ENCODE results near the gene CHGA. TPM values are rescaled to one million over a fixed set of nuclear protein-coding genes. Genes with fewer than 3 reads are reported as not detected.

The CHGA gene, protein sequence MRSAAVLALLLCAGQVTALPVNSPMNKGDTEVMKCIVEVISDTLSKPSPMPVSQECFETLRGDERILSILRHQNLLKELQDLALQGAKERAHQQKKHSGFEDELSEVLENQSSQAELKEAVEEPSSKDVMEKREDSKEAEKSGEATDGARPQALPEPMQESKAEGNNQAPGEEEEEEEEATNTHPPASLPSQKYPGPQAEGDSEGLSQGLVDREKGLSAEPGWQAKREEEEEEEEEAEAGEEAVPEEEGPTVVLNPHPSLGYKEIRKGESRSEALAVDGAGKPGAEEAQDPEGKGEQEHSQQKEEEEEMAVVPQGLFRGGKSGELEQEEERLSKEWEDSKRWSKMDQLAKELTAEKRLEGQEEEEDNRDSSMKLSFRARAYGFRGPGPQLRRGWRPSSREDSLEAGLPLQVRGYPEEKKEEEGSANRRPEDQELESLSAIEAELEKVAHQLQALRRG
- 21.9 TPM for total RNA-seq (ENCODE audit: insufficient read depth, low replicate concordance)

DNA sequence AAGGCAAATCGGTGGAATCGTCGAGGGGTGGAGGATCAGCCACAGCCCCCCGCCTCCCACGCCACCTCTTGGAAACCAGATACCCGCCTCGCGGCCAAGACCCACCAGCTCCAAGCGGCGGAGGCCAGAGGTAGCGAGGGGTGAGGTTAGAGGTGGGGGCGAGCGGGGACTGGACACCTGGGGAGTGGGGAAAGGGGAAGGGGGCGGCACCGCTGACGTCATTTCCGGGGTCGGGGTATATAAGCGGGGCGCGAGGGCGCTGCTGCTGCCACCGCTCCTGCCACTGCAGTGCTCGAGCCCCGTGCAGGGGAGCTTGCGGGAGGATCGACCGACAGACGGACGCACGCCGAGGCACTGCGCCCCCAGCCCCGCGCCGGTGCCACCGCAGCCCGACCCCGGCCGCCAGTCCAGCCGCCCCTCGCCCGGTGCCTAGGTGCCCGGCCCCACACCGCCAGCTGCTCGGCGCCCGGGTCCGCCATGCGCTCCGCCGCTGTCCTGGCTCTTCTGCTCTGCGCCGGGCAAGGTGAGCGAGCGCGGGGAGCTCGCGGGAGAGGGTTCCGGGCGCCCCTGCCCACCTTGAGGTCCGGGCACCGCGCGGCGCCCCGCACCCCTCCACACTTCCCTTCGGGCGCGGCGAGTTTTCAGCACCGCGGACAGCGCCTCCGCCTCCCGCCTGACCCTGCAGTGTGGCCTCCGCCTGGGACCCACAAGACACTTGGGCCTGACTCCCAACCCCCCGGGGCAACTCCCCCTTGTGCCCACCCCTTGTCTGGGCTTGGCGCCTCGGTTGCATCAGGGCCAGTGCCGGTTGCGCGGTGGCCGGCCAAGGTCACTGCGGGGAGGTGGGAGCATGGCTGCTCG is at the start of gene CHGA:
Gene CHGA (plus strand): TSS at position 268 of the 861 bp plus-strand sequence. CDS start 210 bp downstream, at position 478.
- DNase-seq (ENCODE audit: low spot score): peak; percentile 44

DNA sequence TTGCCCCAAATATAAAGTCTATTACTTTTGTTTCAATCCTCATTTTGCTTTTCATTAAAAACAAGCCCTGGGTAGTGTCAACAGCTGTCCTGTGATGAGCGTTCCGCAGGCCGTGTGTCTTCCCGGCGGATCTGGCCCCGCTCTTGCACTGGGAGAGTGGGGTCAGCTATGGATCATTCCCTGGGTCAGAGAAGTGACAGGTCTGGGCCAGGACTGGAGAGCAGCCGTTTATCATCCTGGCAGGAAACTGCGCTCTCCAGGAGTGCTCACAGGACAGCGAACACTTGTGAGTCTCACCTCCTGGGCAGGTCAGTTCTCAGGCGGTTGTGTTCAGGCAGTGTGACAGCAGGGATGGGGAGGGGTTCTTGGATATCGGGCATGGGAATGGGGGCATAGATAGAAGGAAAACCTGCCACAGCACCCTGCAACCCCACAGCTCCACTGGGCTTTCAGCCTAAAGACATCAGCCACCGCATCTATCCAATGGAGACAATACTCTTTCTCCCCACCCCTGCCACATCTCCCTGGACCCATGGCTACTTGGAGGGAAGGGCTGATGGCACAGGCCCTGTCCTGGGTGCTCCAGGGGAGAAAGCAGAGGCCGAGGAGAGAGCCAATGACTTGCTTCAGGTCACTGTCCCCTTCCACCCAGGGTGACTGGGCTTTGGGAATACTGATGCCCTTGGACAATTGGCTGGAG is 47.8 kb upstream of the CHGA start:
- no peak for DNase-seq (ENCODE audit: low spot score)

DNA sequence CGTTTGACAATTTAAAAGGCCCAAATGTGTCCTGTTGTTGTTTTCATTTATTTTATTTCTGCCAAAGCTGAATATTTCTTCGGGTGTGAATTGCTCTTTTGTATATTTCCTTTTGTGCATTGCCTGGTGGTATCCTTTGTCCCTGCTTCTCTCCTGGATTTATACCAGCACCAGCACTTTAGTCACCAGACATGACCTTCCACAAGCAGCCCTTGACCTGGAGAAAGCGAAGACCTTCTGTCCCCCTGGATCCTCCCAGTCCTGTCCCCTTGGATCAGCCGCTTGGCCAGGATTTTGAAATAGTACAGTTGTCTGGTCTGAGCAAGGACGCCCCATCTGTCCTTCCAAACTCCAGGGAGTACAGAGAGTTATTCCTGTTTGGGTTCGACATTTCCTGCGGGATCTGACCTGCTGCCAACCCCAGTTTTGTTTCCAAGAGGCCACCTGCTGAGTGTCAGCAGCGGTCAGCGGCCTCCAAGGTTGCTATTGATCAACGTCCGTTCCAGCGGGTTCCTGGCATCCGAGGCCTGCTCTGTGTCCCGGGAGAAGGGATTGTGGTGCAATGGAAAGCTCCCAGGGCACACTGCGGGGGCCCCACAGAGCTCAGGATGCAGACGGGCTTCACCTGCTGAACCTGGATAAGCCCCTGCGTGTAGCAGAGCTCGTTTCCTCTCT is 45.1 kb upstream of the CHGA start:
- DNase-seq (ENCODE audit: low spot score): no peak

DNA sequence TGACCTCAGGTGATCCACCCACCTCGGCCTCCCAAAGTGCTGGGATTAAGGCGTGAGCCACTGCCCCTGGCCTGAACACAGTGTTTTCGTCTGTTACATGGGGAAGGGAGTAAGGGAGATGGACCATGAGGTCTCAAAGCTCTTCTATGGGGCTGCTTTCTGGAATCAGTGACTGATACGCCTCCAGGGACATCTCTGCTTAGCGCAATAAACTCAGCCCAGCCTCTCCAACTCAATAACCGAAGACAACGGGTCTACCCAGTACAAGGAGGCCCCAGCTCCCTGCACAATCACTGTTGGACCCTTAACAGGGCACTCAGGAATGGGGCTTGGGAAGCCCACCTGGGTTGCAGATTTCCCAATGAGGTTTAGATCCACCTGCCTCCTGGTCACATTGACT is 42.6 kb upstream of the CHGA start:
- DNase-seq (ENCODE audit: low spot score): no peak

DNA sequence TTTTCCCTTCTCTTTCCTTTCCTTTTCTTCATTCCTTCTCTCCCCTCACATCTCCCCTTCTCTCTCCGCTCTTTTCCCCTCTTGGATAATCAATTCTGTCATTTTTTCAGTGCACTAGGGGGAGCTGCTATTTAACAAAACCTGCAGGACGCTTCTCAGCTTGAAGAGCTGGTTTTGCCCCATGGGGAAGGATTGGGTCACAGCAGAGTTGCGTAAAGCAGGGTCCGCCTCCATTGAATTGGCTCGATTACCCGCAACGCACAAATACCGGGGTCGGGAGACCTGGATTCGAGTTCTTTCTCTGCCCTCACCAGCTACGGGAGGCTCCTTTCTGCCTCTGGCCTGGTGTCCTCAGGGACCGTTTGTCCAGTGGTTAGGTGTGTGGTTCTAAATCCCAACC is 42.1 kb upstream of the CHGA start:
- peak; percentile 2 for DNase-seq (ENCODE audit: low spot score)

DNA sequence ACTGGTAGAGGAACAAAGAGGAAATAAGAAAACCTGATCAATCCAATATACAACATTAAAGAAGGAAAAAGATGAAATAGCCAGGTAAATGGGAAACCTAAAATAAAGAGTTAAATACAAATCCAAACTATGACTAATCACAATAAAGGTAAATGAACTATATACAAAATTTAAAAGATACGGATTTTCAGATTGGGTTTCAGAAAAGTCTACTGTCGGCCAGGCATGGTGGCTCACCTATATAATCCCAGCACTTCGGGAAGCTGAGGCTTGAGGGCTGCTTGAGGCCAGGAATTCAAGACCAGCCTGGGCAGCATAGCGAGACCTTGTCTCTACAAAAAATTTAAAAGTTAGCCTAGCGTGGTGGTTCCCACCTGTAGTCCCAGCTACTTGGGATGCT is 39.9 kb upstream of the CHGA start:
- DNase-seq (ENCODE audit: low spot score): no peak

DNA sequence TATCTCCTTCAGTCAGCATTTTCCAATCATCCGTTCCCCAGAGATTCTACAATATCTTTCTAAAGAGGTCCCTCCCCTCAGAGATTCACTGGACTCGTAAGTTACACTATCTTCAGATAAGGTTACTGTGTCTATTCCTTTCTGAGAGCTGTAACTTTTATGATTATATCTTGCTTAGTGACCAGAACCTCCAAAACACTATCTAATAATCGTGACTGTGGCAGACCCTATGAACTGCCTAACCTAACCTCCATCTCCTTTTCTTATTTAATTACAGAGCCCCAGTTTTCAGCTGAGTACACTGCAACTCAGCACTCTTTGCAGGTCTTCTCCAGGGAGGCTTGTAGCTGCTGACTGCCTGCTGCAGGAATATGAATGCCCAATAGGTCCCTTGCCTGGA is 38.5 kb upstream of the CHGA start:
- DNase-seq (ENCODE audit: low spot score): no peak

DNA sequence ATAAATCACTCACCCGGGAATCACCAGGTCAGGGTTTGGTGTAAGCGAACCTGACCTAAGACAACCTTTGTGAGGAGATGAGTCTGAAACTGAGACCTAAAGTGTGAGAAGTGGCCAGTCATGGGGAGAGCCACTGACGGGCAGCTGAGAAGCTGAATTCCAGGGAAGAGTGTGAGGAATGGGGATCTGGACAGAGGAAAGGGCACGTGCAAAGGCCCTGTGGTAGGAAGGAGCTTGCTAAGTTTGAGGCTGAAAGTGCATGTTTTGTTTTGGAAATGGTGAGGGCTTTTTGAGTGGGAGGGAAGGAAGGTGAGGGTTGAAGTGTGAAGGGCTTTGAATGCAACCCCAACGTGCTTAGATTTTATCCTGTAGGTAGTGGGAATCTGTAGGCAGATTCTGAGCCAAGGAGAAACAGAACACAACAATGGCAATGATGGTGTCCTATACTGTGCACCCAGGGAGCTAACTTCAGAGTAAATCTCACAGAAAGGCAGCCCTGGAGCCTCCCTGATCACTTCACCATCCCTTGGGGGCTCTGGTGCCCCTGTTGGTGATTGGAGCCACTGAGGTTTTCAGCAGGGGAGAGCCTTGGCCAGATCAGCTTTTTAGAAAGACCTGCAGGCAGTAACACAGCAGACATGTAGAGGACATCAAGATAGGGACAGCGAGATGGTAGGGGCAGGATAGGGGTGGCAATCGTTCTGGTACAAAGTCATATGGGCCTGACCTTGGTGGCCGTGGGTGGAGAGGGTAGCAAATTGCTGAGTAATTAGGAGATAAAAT is 37.5 kb upstream of the CHGA start:
- DNase-seq (ENCODE audit: low spot score): no peak

DNA sequence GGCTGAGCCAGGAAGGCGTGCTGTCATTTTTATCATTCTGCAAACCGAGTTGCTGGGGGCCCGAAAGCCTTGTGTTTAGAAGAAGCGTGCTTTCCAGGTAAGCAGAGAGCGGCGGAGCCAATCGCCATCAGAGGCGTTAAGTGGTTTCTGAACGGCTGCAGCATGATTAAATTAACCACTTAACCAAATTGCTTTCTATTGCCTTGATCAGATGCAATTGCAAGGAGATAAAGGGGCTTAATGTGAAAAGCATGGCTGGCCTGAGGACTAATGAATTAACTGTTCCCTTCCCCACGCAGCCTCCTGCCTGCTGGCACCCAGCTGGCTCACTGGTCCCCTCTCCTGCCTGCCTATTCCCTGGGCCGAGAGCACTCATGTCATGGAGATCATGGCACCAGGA is 36.6 kb upstream of the CHGA start:
- no peak for DNase-seq (ENCODE audit: low spot score)

DNA sequence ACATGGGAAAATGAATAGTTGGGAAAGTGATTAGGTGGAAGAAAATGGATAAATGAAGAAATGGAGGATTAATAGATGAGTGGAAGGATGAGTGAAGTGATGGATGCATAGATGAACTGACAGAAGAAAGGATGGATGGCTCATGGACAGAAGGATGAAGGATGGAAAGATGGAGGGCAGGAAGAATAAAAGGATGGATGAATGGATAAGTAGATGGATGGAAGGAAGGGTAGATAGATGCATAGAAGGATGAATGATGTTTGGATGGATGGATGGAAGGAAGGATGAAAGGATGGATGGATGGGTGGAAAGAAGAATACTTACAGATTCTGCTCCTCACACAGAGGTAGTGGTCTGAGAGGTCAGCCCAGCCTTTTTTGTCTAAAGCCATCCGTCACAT is 35.8 kb upstream of the CHGA start:
- no peak for DNase-seq (ENCODE audit: low spot score)

DNA sequence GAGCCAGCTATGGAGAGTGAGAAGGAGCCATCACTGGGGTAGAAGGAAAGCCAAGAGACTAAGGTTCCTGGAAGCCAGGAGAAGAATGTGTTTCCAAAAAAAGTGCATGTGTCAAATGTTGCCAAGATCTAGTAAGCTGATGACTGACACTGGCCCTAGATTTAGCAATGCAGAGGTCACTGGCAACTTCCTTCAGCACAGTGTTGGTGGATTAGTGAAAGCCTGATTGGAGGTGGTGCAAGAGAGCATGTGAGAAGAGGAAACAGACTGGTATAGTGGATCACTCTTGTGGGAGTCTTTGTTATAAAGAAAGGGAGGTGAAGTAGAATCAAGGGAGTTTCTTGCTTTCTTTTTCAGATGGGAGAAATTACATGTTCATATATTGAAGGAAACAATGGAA is 34.1 kb upstream of the CHGA start:
- DNase-seq (ENCODE audit: low spot score): no peak

DNA sequence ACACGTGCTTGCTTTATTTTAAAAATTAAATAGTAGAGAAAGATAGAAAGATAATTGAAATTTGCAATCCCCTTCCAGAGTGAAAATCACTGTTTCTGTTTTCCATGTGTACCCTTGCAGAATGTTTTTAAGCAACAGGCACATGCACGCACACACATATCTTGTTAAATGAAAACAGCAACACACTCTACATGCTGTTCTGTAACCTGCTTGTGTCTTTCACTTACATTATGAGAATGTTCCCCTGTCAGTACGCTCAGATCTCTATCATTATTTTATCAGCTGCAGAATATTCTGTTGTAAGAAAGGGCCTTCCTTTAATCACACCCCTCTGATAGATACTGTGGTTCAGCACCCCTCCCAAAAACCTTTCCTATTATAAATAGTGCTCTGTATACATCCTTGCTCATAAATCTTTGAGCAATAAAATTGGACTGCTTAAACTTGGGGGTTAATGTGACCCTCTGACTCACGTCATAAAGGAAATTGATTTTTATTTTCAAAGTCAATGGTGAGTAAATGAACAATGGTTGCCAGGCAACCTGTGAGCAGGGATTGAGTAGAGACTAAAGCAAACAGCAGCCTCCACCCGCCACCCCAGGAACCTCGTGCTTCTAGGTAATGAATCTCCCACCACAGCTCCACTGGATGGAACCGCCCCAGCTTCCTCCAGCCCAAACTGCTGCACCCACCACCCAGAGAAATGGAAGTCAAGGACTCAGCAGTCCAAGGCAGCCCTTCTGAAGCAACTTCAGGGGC is 31.9 kb upstream of the CHGA start:
- DNase-seq (ENCODE audit: low spot score): no peak

DNA sequence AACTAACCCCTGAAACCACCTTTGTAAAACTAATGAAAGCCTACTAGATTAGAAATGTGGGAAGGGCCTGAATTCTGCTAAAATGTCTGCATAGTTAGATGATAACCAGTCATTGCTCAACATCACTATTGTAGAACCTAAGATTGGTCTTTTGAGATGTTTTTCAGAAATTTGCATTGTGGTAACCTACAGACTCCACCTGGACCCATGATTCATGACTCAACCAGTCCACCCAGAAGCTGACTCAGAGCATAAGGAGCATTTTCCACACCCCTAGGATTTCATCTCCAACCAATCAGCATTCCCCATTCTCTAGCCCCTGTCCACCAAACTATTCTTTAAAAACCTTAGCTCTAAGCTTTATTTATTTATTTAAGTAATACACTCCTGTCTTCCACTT is 30.4 kb upstream of the CHGA start:
- no peak for DNase-seq (ENCODE audit: low spot score)

DNA sequence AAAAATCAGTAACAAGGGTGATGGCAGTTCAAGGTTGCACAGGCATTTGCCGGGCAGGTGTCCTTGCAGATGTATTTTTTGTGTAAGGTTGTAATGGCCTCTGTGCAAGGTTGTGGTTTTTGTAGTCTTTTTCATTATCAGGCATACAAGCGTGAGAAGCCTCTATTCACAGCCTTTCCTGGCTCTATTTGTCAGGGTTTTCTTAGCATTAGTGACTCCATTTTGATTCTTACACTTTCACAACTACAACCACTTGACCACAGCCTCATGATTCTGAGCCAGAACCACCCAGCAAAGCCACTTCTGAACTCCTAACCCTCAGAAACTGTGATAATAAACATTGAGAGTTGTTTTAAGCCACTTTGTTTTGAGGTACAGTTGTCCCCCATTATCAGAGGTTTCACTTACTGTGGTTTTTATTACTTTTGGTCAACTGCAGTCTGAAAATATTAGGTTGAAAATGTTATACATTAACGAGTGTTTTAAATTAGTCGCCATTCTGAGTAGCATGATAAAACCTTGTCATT is 27.5 kb upstream of the CHGA start:
- no peak for DNase-seq (ENCODE audit: low spot score)

DNA sequence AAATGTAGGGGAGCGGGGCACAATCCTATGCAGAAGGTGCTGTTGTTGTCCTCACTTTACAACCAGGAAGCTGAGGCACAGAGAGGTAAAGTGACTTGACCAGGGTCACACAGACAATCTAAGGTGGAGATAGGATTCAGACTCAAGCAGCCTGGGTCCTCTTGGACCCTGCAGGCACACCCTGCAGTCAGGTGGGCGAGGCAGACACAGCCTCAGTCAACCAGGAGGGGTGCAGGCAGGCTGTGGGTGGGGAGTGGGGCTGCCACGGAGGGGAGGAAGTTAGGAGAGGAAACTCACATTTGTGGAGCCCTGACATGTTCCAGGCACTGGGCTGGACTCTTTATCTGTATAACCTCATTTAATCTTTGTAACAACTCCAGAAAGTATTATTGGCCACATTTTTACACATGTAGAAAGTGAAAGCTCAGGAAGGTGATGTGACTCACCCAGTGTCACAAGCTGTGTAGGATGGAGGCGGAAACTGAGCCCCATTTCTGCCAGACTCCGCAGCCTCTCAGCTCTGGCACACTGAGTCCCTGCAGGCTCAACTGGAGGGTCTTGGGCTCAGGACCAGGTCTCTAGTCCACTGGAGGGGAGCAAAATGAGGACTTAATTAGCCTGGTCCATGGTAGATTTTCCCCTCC is 24.9 kb upstream of the CHGA start:
- DNase-seq (ENCODE audit: low spot score): no peak

DNA sequence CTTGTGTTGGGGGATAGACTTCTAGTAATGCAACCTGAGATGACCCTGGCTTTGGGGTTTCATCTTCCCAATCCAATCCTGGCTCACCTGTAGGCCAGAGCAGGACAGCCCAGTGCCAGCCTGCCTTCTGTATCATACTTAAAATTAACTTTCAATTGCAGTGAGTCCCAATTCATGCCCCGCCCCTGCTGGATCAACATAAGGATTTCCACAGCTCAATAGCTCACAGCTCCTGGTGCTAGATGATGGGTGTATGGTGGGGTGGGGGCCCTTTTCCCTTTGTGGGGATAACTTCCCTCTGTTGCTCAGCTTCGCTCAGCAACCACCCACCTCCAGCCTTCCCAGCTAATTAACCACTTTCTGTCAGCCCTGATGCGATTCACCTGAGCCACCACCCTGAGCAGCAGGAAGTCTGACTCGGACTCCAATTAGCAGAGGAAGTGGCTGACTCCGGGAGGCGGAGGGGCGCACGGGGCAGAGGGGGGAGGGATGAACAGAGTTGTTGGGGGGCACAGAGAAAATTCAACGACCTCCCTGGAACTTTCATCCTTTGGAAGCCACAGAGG is 24.3 kb upstream of the CHGA start:
- DNase-seq (ENCODE audit: low spot score): no peak

DNA sequence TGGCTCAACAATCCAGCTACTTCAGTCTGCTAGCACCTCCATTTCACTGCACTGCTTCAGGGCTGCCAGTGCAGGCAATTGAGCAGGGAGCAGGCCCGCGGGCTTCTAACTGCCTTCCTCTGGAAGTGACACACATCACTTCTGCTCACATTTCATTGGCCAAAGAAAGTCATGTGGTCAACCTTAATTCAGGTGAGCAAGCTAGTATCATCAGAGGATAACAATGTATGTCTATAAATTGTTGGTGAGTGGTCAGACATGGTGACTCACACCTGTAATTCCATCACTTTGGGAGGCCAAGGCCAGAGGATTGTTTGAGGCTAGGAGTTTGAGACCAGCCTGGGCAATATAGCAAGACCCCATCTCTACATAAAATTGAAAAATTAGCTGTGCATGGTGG is 22.3 kb upstream of the CHGA start:
- DNase-seq (ENCODE audit: low spot score): no peak

DNA sequence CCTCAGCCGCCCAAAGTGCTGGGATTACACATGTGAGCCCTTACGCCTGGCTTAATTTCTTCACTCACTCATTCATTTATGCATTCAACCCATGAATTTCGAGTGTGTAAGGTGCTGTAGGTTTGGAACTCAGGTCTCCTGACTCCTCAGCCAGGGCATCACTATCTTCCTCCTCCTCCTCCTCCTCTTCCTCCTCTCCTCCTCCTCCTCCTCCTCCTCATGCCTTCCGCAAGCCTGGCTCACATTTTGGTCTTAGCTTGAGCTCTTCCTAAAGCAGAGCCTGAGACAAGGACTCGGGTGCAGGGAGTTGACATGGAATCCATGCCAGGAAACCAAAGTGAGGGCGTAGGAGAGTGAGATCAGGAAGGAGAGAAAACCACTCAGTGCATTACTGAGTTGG is 20.8 kb upstream of the CHGA start:
- no peak for DNase-seq (ENCODE audit: low spot score)

DNA sequence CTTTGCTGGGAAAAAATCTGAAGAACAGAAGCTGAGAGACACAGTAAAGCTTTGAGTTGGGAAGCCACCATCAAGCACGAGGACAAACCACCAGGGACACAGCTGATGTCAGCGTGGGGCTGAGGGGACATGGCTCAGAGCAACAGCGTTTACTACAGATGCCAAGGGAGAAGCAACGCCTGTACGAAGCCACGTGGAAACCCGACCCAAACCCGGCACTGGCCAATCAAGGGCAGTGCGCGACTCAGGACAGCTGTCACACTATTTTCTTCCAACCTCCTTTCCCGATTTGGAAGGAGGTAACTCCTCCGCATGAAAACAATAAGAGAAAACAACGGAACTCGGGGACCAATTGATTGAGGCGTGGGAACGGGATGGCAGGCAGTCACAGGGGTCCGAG is 20.2 kb upstream of the CHGA start:
- no peak for DNase-seq (ENCODE audit: low spot score)
